Activated CD4-positive, alpha-beta T cell treated with anti-CD3 and anti-CD28 coated beads, Interleukin-2, amount 50 U/mL, for 1 hour (primary cell): ENCODE results near the gene RAB10.

ENCODE experiments used
- DNase-seq: peaks from one replicate; pipeline ENCODE4 v3.0.0-alpha.2; 2020

RAB10 gene

DNA sequence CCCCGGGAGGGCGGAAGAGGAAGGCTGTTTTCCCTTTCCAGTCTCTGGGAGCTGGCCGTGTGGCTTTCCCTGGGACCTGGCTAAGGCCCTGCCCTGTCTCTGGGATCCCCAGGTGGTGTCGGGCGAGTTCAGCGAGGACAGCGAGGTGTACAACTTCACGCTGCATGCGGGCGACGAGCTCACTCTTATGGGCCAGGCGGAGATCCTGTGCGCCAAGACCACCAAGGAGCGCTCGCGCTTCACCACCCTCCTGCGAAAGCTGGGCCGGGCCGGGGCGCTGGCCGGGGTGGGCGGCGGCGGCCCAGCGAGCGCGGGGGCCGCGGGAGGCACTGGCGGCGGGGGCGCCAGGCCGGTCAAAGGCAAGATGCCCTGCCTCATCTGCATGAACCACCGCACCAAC is 150.2 kb downstream of the RAB10 start:
- DNase-seq: no peak

- DNase-seq: peak; percentile 86
These were observed 150.8 kb downstream of the RAB10 start for GRCh38 chr2:26184555-26185303.

DNA sequence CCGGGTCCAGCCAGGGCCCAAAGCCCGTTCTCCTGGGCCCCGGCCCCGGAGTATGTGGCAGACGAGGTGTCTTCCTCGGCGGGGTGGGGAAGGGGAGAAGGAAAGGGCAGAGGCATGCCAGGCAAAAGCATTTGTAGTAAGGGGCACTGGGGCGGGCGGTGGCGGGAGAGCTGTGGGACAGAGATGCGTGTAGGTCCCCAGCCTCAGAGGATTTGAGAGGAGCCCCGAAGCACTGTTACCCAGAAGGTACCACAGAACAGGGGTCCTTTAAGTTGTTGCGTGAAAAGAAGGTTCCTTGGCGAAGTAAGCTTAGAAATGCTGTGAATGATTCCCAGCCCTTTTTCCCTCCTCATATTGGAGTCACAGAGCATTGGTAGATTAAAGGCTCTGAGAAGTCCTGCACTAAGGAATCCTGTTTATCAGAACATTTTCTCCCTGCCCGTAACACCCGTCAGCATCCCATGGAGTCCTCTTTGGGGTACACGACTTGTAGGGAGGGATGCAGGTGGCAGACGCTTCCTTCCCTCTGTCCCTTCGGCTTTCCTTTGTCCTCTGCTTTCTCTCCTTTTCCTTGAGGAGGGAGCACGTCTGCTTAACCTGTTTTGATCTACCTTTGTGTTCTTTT is 151.5 kb downstream of the RAB10 start:
- no peak for DNase-seq

- DNase-seq: no peak
These were observed 152.3 kb downstream of the RAB10 start for GRCh38 chr2:26185954-26186770.
